ENCODE results near the gene CCDC116.

Gene CCDC116

DNA sequence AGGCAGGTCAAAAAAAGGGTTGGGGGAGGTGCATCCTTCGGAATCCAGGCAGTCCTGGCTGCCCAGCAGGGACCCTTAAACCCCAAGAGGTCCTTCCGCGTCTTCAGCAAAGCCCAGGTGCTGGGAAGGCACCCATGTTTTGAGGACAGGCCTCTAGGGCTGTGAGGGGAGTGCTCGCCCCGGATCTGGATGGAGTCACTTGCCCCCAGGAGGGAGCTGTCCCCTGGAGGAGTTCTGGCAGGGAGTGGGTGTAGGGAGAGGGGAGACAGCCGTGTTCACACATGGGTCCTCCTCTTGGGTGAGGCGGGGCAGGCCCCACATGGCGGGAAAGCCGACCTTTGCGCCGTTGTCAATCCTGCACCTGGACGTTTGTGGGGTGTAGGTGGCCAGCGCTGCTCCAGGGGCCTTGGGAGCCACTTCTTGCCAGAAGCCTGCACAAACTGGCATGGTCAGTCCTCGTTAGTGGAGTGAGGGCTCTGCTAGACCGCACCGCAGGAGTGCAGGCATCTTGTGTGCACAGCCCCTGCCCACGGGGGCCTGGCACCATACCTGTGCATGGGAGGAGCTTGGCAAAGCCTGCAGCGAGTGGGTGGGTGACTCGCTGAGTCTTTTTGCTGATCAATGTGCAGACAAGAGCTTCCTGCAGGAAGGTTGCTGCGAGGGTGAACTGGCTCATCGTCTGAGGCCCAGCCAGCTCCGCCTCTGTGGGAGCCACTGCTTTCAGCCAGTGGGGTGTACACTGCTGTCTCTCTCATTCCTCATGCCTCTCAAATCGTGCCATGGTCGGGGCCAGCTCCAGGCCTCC is 49.2 kb downstream of the CCDC116 start:
- no peak for DNase-seq (ENCODE audit: low spot score)

DNA sequence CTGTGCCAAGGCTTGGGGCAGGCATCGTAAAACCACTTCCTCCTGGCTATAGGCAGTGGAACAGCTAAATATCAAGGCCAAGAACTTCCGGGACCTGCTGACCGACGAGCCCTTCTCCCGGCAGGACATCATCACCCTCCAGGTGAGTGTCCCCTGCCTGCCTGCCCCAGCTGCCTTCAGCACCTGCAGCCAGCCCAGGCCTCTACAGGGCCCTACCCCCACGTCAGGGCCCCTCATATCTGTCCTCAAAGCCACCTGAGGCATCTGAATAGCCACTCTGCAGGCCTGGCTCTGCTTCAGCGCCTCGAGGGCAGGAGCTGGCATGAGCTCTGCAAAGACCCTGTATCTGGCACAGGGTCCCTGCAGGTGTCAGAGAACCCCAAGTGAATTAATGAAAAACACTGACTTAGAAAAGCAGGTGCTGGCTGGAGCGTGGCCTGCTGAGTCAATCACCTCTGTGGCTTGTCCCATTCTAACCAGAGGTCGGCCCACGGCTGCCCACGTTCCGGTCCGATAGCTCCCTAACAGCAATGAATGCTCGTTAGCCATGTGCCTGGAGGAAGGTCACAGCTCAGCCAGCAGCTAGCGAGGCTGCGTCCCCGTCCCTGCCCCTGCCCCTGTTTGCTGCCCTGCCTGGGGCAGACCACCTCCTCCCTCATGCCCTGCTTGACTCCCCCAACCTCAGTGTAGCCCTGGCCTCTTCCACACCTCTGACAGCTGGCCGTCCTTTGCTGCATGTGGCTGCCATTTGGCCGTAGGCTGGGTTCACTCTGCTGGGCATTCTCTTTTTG is 50.0 kb downstream of the CCDC116 start:
- no peak for DNase-seq (ENCODE audit: low spot score)

DNA sequence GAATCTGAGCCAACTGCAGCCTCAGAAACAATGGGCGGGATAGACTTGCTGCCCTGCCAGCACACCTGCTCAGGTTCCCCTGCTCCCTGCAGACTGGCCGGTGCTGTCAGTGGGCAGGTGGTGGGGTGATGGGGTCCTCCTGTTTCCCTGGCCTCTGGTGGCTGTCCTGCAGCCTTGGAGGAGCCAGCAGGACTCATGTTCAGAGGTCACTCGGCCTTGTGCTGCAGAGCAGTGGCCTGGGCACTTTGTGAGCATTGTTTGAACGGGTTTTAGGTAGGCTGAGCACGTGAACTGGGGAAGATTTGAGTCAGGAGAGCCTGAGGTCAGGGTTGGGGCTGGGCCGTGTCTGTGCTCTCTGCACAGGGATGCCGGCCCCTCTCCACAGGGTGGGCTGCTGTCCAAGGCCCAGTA is 50.8 kb downstream of the CCDC116 start:
- no peak for DNase-seq (ENCODE audit: low spot score)

DNA sequence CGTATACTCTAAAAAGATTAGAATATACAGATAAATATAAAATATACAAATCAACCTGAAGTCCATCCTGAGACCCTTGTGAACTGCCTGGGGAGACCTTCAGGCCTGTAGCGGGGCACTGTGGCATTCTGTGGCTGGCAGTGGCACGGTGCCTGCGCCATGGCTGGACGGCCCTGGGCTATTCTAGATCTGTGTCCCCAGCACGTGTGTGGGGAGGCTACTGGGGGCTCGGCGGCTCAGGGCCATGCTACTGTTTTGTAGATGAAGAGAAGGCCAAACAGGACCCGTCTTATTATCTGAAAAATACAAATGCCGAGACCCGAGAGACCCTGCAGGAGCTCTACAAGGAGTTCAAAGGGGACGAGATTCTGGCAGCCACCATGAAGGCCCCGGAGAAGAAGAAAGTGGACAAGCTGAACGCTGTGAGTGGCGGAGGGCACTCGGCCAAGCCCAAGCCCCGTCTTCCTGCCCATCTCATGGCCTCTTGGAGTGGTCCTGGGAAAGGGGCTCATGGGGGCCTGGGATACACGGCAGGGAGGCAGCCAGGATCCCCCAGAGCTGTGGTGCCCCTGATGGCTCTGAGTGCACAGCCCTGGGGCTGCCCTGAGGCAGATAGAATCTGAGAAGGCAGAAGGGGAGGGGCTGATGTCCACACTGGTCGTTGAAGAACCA is 52.1 kb downstream of the CCDC116 start:
- no peak for DNase-seq (ENCODE audit: low spot score)

DNA sequence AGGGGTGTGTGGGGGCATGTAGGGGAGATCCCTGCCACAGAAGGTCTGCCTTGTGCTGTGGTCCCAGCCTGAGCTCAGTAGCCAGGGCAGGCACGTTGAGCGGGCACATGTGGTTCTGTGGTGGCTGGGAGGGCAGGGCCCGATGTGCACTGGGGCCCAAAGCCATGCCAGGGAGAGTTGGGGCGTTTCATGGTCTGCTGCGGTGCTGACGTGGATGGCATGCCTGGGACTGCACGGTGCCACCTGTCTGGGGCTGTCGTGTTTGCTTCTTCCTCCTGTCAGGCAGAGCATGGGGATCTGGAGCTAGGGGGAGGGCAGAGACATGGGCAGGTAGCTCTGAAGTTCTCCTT is 52.6 kb downstream of the CCDC116 start:
- no peak for DNase-seq (ENCODE audit: low spot score)

DNA sequence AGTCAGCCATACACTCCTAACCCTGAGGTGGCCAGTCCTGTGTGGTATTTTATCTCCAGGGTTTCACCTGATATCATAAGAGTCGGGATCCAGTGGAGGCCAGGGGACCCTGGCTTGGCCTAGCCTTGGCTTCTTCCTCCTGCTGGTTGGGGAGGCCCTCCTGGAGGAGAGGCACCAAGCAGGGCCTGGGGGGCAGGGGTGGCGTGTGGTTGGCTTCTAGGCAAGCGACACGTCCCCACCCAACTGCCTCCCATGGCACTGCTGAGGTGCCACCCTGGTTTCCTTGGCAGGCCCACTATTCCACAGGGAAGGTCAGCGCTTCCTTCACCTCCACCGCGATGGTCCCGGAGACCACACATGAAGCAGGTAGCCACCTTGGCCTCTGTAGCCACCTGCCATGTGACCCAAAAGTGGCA is 53.6 kb downstream of the CCDC116 start:
- no peak for DNase-seq (ENCODE audit: low spot score)

Measured in germinal center (tissue), 1 donor.